GM18951 (cell line): Measurements from ENCODE around the gene FAM111B.
A peak's percentile ranks its signal among the peaks of the same experiment; 100 is the strongest.
"Not testable (repeated sequence)": the region's sequence is repeated elsewhere in the genome, so short reads cannot be mapped to it uniquely, and the experiment has no call there.

ENCODE experiments used
- POLR2A ChIP-seq: IDR thresholded peaks from 4 replicates; pipeline ENCODE4 v1.6.1; 2011; ENCODE audit warnings: mild to moderate bottlenecking; ENCODE audit not compliant: insufficient read length, insufficient read depth; ENCODE audit errors: extremely low read depth
- in situ Hi-C: fragments of 300-500 bp; cut with MboI; formaldehyde crosslinking; loops from one replicate; pipeline ENCODE4 v1.12.0; 2022; ENCODE audit warnings: low sequenced_read_pairs, mixed read lengths, inconsistent platforms; ENCODE audit not compliant: unreplicated experiment

FAM111B gene

GRCh38 chr11:59088162-59088561, 18.9 kb upstream of the FAM111B start:
- TF ChIP-seq POLR2A = no peak
- in situ Hi-C loops = loop anchor here (5.0 kb wide), 1 partner anchor 46 kb away; no protein-coding TSS in a partner anchor

GRCh38 chr11:59093576-59093975, 13.5 kb upstream of the FAM111B start:
- in situ Hi-C loops = not testable (repeated sequence)

GRCh38 chr11:59095225-59095624, 11.8 kb upstream of the FAM111B start:
- in situ Hi-C loops = not testable (repeated sequence)

GRCh38 chr11:59095972-59096575, 11.0 kb upstream of the FAM111B start:
- in situ Hi-C loops = not testable (repeated sequence)

GRCh38 chr11:59097113-59097708, 9.8 kb upstream of the FAM111B start:
- TF ChIP-seq POLR2A = no peak
- in situ Hi-C loops = no loop called here

GRCh38 chr11:59097938-59098337, 9.1 kb upstream of the FAM111B start:
- TF ChIP-seq POLR2A = peak; percentile 24
- in situ Hi-C loops = not testable (repeated sequence)

GRCh38 chr11:59102259-59102765, 4.7 kb upstream of the FAM111B start:
- in situ Hi-C loops = loop anchor here (25.0 kb wide), 1 partner anchor 1340 kb away; the partner anchor contains the start of genes BTBD18 and CTNND1
- TF ChIP-seq POLR2A = peak; percentile 25

- in situ Hi-C loops = loop anchor here (25.0 kb wide), 1 partner anchor 1345 kb away; the partner anchor contains the start of genes BTBD18 and CTNND1
Observed at GRCh38 chr11:59107721-59108120, 684 bp downstream of the FAM111B start.

- TF ChIP-seq POLR2A = no peak
- in situ Hi-C loops = loop anchor here (25.0 kb wide), 1 partner anchor 1350 kb away; the partner anchor contains the start of genes BTBD18 and CTNND1
Observed at GRCh38 chr11:59112494-59112893, 5.5 kb downstream of the FAM111B start.

GRCh38 chr11:59114344-59114743, 7.3 kb downstream of the FAM111B start:
- TF ChIP-seq POLR2A = no peak
- in situ Hi-C loops = loop anchor here (25.0 kb wide), 1 partner anchor 1352 kb away; the partner anchor contains the start of genes BTBD18 and CTNND1

- in situ Hi-C loops = loop anchor here (25.0 kb wide), 1 partner anchor 1353 kb away; the partner anchor contains the start of genes BTBD18 and CTNND1
- no peak for TF ChIP-seq POLR2A
Observed at GRCh38 chr11:59115553-59115952, 8.5 kb downstream of the FAM111B start.

- in situ Hi-C loops = loop anchor here (25.0 kb wide), 1 partner anchor 1355 kb away; the partner anchor contains the start of genes BTBD18 and CTNND1
- TF ChIP-seq POLR2A = no peak
Observed at GRCh38 chr11:59117774-59118173, 10.7 kb downstream of the FAM111B start.

GRCh38 chr11:59119826-59120225, 12.8 kb downstream of the FAM111B start:
- in situ Hi-C loops = loop anchor here (25.0 kb wide), 1 partner anchor 1358 kb away; the partner anchor contains the start of genes BTBD18 and CTNND1
- TF ChIP-seq POLR2A = no peak
